K562 (cell line): Measurements from ENCODE around the gene NYNRIN. TPM values are rescaled to one million over a fixed set of nuclear protein-coding genes. Genes with fewer than 3 reads are reported as not detected.

Experiments used
- ATAC-seq: fragments of 200-7000 bp; cut with Tn5 transposase; 3 replicates; pipeline ENCODE4 v1.9.1; 2020; ENCODE audit warnings: moderate library complexity
- BruUV-seq: library from RNA; stranded (reverse); fragments of 400-500 nt; replicated peaks from 2 replicates; lab custom pipeline; 2021; lab: Mats Ljungman, UMichigan
- CTCF ChIA-PET: fragments of 300-600 bp; formaldehyde crosslinking; extraction: SDS; loops from one replicate; lab custom pipeline; 2021; ENCODE audit warnings: low intra/inter-chr PET ratio; lab: Yijun Ruan, JAX
- POLR2A ChIA-PET: fragments of 300-600, 350-650 bp; sonication (Branson Sonifier 250); formaldehyde crosslinking; extraction: SDS; loops from one replicate; lab custom pipeline; 2021; ENCODE audit warnings: antibody characterized with exemption, inconsistent platforms; lab: Yijun Ruan, JAX
- DNase-seq, 4 experiments: peaks; one replicate each; pipeline versions ENCODE4 v3.0.0 to v3.0.0-alpha.2; 2011 to 2018; ENCODE audit warnings: low spot score in 3 of 4, mixed read lengths in 3 of 4; ENCODE audit errors: extremely low read depth in 1 of 4
- FAIRE-seq: peaks from 2 replicates; lab custom pipeline; 2011; peaks lifted over from hg19 to GRCh38; lab: Jason Lieb, UNC
- H2AFZ ChIP-seq: 2 replicates; pipeline ENCODE4 v1.6.0; 2011; ENCODE audit warnings: low read depth, low read length, control low read depth, inconsistent platforms
- H3K27ac ChIP-seq: fragments of 200-600 bp; 3 replicates; pipeline ENCODE4 v1.8.0; 2011; ENCODE audit warnings: low read depth, mild to moderate bottlenecking, control low read depth, inconsistent platforms, low read length, moderate library complexity, mixed read lengths; ENCODE audit errors: extremely low read depth
- H3K27me3 ChIP-seq, 2 experiments: fragments of 300-600 bp in 1 of 2; 2 replicates in 1 of 2; 3 replicates in 1 of 2; pipeline versions ENCODE4 v1.6.0 to v1.8.0; 2011; ENCODE audit warnings: inconsistent platforms in 2 of 2, low read length in 2 of 2, mild to moderate bottlenecking in 1 of 2, mixed read lengths in 1 of 2, moderate library complexity in 1 of 2; ENCODE audit not compliant: control insufficient read depth in 2 of 2, insufficient read depth in 2 of 2
- H3K36me3 ChIP-seq: fragments of 300-600 bp; 3 replicates; pipeline ENCODE4 v1.8.0; 2011; ENCODE audit warnings: mild to moderate bottlenecking, low read length, inconsistent platforms; ENCODE audit not compliant: control insufficient read depth, insufficient read depth
- H3K4me1 ChIP-seq, 2 experiments: fragments of 200-600 bp in 1 of 2; replicated peaks in 1 of 2; 2 replicates in 1 of 2; 3 replicates in 1 of 2; pipeline versions ENCODE4 v1.5.1 to v1.8.0; 2011; ENCODE audit warnings: inconsistent platforms in 2 of 2, low read length in 2 of 2, mild to moderate bottlenecking in 1 of 2, mixed read lengths in 1 of 2, moderate library complexity in 1 of 2; ENCODE audit not compliant: control insufficient read depth in 2 of 2, insufficient read depth in 2 of 2
- H3K4me2 ChIP-seq: 2 replicates; pipeline ENCODE4 v1.6.1; 2011; ENCODE audit warnings: low read length, control low read depth, inconsistent platforms, mixed read lengths; ENCODE audit not compliant: insufficient read depth
- H3K4me3 ChIP-seq: fragments of 200-600 bp; sonication (generic), shearing (Covaris generic); 2 replicates; pipeline ENCODE4 v1.5.1; 2016; ENCODE audit warnings: control low read depth, inconsistent platforms
- H3K79me2 ChIP-seq: fragments of 200-600 bp; 3 replicates; pipeline ENCODE4 v1.8.0; 2011; ENCODE audit warnings: low read length, inconsistent platforms; ENCODE audit not compliant: control insufficient read depth, insufficient read depth
- H3K9ac ChIP-seq, 2 experiments: 2 replicates each; pipeline versions ENCODE4 v1.6.0 to v1.6.1; 2011; ENCODE audit warnings: low read depth in 2 of 2, low read length in 2 of 2, control low read depth in 1 of 2, inconsistent platforms in 1 of 2, mild to moderate bottlenecking in 1 of 2, mixed read lengths in 1 of 2; ENCODE audit not compliant: insufficient read depth in 1 of 2
- H3K9me1 ChIP-seq: one replicate; pipeline ENCODE4 v1.6.0; 2011; ENCODE audit warnings: inconsistent platforms, mild to moderate bottlenecking, low read length, moderate library complexity; ENCODE audit not compliant: control insufficient read depth, insufficient read depth
- H3K9me3 ChIP-seq: replicated peaks from 2 replicates; pipeline ENCODE4 v1.5.1; 2011; ENCODE audit warnings: low read depth, low read length, inconsistent platforms; ENCODE audit not compliant: control insufficient read depth, insufficient read depth
- H4K20me1 ChIP-seq: replicated peaks from 2 replicates; pipeline ENCODE4 v1.6.1; 2011; ENCODE audit warnings: low read length, inconsistent platforms, mixed read lengths; ENCODE audit not compliant: control insufficient read depth, insufficient read depth
- BMI1 ChIP-seq: fragments of 150-350 bp; IDR thresholded peaks from 2 replicates; pipeline ENCODE4 v1.6.1; 2014; ENCODE audit warnings: low read length
- FOSL1 ChIP-seq: fragments of 200-800 bp; sonication (Bioruptor generic); conservative IDR thresholded peaks from 2 replicates; pipeline ENCODE4 v1.6.1; 2016; ENCODE audit warnings: missing genetic modification characterization, missing compliant biosample characterization
- LCOR ChIP-seq: sonication (generic); formaldehyde crosslinking; IDR thresholded peaks from 2 replicates; pipeline ENCODE4 v1.8.0; 2022; ENCODE audit warnings: mild to moderate bottlenecking, missing genetic modification reagents
- MGA ChIP-seq: fragments of 450-650 bp; IDR thresholded peaks from 2 replicates; pipeline ENCODE4 v1.6.1; 2016; ENCODE audit warnings: mild to moderate bottlenecking, moderate library complexity
- NR1H2 ChIP-seq: sonication (generic); formaldehyde crosslinking; IDR thresholded peaks from 2 replicates; pipeline ENCODE4 v1.4.0; 2020; ENCODE audit warnings: mild to moderate bottlenecking, missing genetic modification reagents
- SAFB ChIP-seq: fragments of 200-400 bp; formaldehyde crosslinking; IDR thresholded peaks from 2 replicates; pipeline ENCODE4 v1.6.1; 2017; ENCODE audit warnings: low read depth, low read length, borderline replicate concordance
- SFPQ ChIP-seq: fragments of 200-400 bp; formaldehyde crosslinking; IDR thresholded peaks from 2 replicates; pipeline ENCODE4 v1.6.1; 2017; ENCODE audit warnings: mild to moderate bottlenecking, low read depth, low read length, moderate library complexity
- STAT5B ChIP-seq: fragments of 250-450 bp; sonication (Bioruptor Pico); IDR thresholded peaks from 2 replicates; pipeline ENCODE4 v1.8.0; 2021; ENCODE audit warnings: mild to moderate bottlenecking, inconsistent platforms
- ZNF232 ChIP-seq: sonication (generic); formaldehyde crosslinking; IDR thresholded peaks from 2 replicates; pipeline ENCODE4 v1.8.0; 2022; ENCODE audit warnings: mild to moderate bottlenecking, missing genetic modification reagents
- WGBS: fragments of 100-300 bp; shearing (Covaris generic); methylation state at CpG from one replicate; pipeline ENCODE4 v1.1.6; 2016; ENCODE audit warnings: low coverage, mixed read lengths; ENCODE audit not compliant: insufficient coverage; ENCODE audit errors: missing lambda C conversion rate; 5-methylcytosine and 5-hydroxymethylcytosine counted together
- in situ Hi-C: fragments of 300-500 bp; cut with MboI; formaldehyde crosslinking; loops from 4 replicates; pipeline ENCODE4 v1.15.0; 2018; ENCODE audit warnings: inconsistent platforms, mixed read lengths
- intact Hi-C: fragments of 100-400 bp; cut with micrococcal nuclease; formaldehyde crosslinking; loops from 2 replicates; pipeline ENCODE4 v1.14.2; 2022
- polyA plus RNA-seq, 8 experiments: library from polyadenylated mRNA; depleted of rRNA in 4 of 8; stranded (reverse) in 5 of 8; unstranded in 3 of 8; fragments of >200 nt; fragmentation: Nextera tagmentation in 2 of 8; fragmentation: Illumina TruSeq in 1 of 8; extraction: Ambion mirVana in 2 of 8; extraction: Trizol in 1 of 8; gene quantifications; 2 replicates each; pipeline versions ENCODE4 v1.2.1 to v1.2.3, GENCODE V29; 2011 to 2014; ENCODE audit warnings: inconsistent platforms in 1 of 8, missing spikeins in 1 of 8
- total RNA-seq, 7 experiments: library from RNA; depleted of rRNA in 6 of 7; stranded (reverse); fragments of >200 nt in 6 of 7; fragmentation: Illumina TruSeq in 2 of 7; extraction: Trizol in 2 of 7; gene quantifications; 2 replicates each; pipeline versions ENCODE4 v1.2.1 to v1.2.3, GENCODE V29; 2011 to 2021; ENCODE audit warnings: low replicate concordance in 1 of 7

The NYNRIN gene
- total and polyA plus RNA-seq, 9 of the 15 experiments (the other 6 are each of a cell fraction or from before 2014, with no cell fraction given): 0.04 to 1.2 (median 0.28) TPM

- 11% methylated on average over 5 of the region's 5 CpGs for WGBS
- H3K27ac ChIP-seq: no peak overlapping the region
- no peaks in the 10 kb centered on the region; a peak in 1 of 5 replicates for H3K27me3 ChIP-seq
- no peak for DNase-seq
- H4K20me1 ChIP-seq: no peaks in the 10 kb centered on the region
- no peak overlapping the region for H2AFZ ChIP-seq
- H3K4me1 ChIP-seq: peaks cover 0 to 6% of the 10 kb centered on the region in 2 experiments; a peak in 3 of 5 replicates
- ChIA-PET CTCF (no interaction called here), POLR2A (no interaction called here)
- intact Hi-C loops (no loop called here), in situ Hi-C loops (loop anchor here (25.0 kb wide), 1 partner anchor 338 kb away; no protein-coding TSS in a partner anchor)
- no peaks in the 10 kb centered on the region for H3K79me2 ChIP-seq
- no TSS peak for BruUV-seq
- no peaks in the 10 kb centered on the region for H3K9me1 ChIP-seq
- no peak for FAIRE-seq
- H3K9me3 ChIP-seq: no peaks in the 10 kb centered on the region
- no peak for ATAC-seq
- H3K9ac ChIP-seq: no peak overlapping the region
- no peak overlapping the region for H3K4me2 ChIP-seq
- no peak overlapping the region for H3K4me3 ChIP-seq
- no peaks in the 10 kb centered on the region for H3K36me3 ChIP-seq
- TF ChIP-seq ZNF232 (no peak), LCOR (no peak), NR1H2 (CRISPR knock-in tag) (no peak), MGA (no peak), SAFB (no peak), STAT5B (CRISPR knock-in tag) (no peak), FOSL1 (no peak), BMI1 (no peak), SFPQ (no peak)
Measured at GRCh38 chr14:24349742-24350141, 49.1 kb upstream of the NYNRIN start.
